GM12864 (cell line): ENCODE data around the gene FHL2.

ENCODE experiments used
- DNase-seq: peaks from one replicate; pipeline ENCODE4 v3.0.0-alpha.2; 2011; ENCODE audit warnings: low read depth
- H3K4me3 ChIP-seq: 2 replicates; pipeline ENCODE4 v1.5.1; 2011; ENCODE audit warnings: mild to moderate bottlenecking, low read depth, low read length, control low read depth
- CTCF ChIP-seq: IDR thresholded peaks from 2 replicates; pipeline ENCODE4 v1.5.1; 2011; ENCODE audit warnings: low read depth, mild to moderate bottlenecking, moderate library complexity, low read length, control low read depth, inconsistent platforms; ENCODE audit errors: missing control alignments

Gene FHL2

GRCh38 chr2:105317937-105318336 lies 80.9 kb downstream of the FHL2 start:
- TF ChIP-seq CTCF: no peak

GRCh38 chr2:105315314-105315713 lies 83.5 kb downstream of the FHL2 start:
- no peak for TF ChIP-seq CTCF
- no peak overlapping the region for H3K4me3 ChIP-seq
- no peak for DNase-seq

More at GRCh38 chr2:105317937-105318336, 80.9 kb downstream of the FHL2 start:
- DNase-seq: no peak
- no peak overlapping the region for H3K4me3 ChIP-seq

GRCh38 chr2:105313877-105314276 lies 85.0 kb downstream of the FHL2 start:
- no peak for DNase-seq
- no peak for TF ChIP-seq CTCF
- H3K4me3 ChIP-seq: no peak overlapping the region
